ENCODE measurements around the gene NCKAP5.

NCKAP5 gene

GRCh38 chr2:133334923-133335322, 233.3 kb downstream of the NCKAP5 start:
- peak; percentile 16 for DNase-seq (ENCODE audit: low read depth, low spot score)

GRCh38 chr2:133333181-133333580, 235.1 kb downstream of the NCKAP5 start:
- no peak for DNase-seq (ENCODE audit: low read depth, low spot score)

- DNase-seq (ENCODE audit: low read depth, low spot score) = peak; percentile 15
Measured at GRCh38 chr2:133331436-133331835, 236.8 kb downstream of the NCKAP5 start.

GRCh38 chr2:133326652-133327397, 241.4 kb downstream of the NCKAP5 start:
- no peak for DNase-seq (ENCODE audit: low read depth, low spot score)

GRCh38 chr2:133324150-133324561, 244.1 kb downstream of the NCKAP5 start:
- DNase-seq (ENCODE audit: low read depth, low spot score) = no peak

- DNase-seq (ENCODE audit: low read depth, low spot score) = no peak
Measured at GRCh38 chr2:133322909-133323308, 245.4 kb downstream of the NCKAP5 start.

GRCh38 chr2:133317178-133317577, 251.1 kb downstream of the NCKAP5 start:
- DNase-seq (ENCODE audit: low read depth, low spot score) = no peak

- no peak for DNase-seq (ENCODE audit: low read depth, low spot score)
Measured at GRCh38 chr2:133316557-133316956, 251.7 kb downstream of the NCKAP5 start.

GRCh38 chr2:133315280-133315679, 253.0 kb downstream of the NCKAP5 start:
- no peak for DNase-seq (ENCODE audit: low read depth, low spot score)

GRCh38 chr2:133314795-133315194, 253.5 kb downstream of the NCKAP5 start:
- no peak for DNase-seq (ENCODE audit: low read depth, low spot score)

- no peak for DNase-seq (ENCODE audit: low read depth, low spot score)
Measured at GRCh38 chr2:133312038-133312729, 256.1 kb downstream of the NCKAP5 start.

GRCh38 chr2:133306236-133306635, 262.0 kb downstream of the NCKAP5 start:
- no peak for DNase-seq (ENCODE audit: low read depth, low spot score)

GRCh38 chr2:133304344-133304743, 263.9 kb downstream of the NCKAP5 start:
- DNase-seq (ENCODE audit: low read depth, low spot score) = no peak

GRCh38 chr2:133303150-133303549, 265.1 kb downstream of the NCKAP5 start:
- DNase-seq (ENCODE audit: low read depth, low spot score) = no peak

- no peak for DNase-seq (ENCODE audit: low read depth, low spot score)
Measured at GRCh38 chr2:133296401-133296800, 271.9 kb downstream of the NCKAP5 start.

- DNase-seq (ENCODE audit: low read depth, low spot score) = no peak
Measured at GRCh38 chr2:133293544-133294353, 274.5 kb downstream of the NCKAP5 start.

- DNase-seq (ENCODE audit: low read depth, low spot score) = no peak
Measured at GRCh38 chr2:133292259-133292658, 276.0 kb downstream of the NCKAP5 start.

- no peak for DNase-seq (ENCODE audit: low read depth, low spot score)
Measured at GRCh38 chr2:133287709-133288108, 280.6 kb downstream of the NCKAP5 start.

- no peak for DNase-seq (ENCODE audit: low read depth, low spot score)
Measured at GRCh38 chr2:133286326-133286922, 281.8 kb downstream of the NCKAP5 start.

- no peak for DNase-seq (ENCODE audit: low read depth, low spot score)
Measured at GRCh38 chr2:133273031-133273430, 295.2 kb downstream of the NCKAP5 start.

- DNase-seq (ENCODE audit: low read depth, low spot score) = no peak
Measured at GRCh38 chr2:133271105-133271504, 297.2 kb downstream of the NCKAP5 start.

- no peak for DNase-seq (ENCODE audit: low read depth, low spot score)
Measured at GRCh38 chr2:133270550-133270949, 297.7 kb downstream of the NCKAP5 start.

Data from ELF-1 (cell line).